Measurements from ENCODE around the gene GRHL1. TPM values are rescaled to one million over a fixed set of nuclear protein-coding genes. Genes with fewer than 3 reads are reported as not detected.
A peak's percentile ranks its signal among the peaks of the same experiment; 100 is the strongest.

The GRHL1 gene
- total and polyA plus RNA-seq, 9 of the 15 experiments (the other 6 are each of a cell fraction or from before 2014, with no cell fraction given), result 1.7 to 6.1 (median 4.7) TPM

DNA sequence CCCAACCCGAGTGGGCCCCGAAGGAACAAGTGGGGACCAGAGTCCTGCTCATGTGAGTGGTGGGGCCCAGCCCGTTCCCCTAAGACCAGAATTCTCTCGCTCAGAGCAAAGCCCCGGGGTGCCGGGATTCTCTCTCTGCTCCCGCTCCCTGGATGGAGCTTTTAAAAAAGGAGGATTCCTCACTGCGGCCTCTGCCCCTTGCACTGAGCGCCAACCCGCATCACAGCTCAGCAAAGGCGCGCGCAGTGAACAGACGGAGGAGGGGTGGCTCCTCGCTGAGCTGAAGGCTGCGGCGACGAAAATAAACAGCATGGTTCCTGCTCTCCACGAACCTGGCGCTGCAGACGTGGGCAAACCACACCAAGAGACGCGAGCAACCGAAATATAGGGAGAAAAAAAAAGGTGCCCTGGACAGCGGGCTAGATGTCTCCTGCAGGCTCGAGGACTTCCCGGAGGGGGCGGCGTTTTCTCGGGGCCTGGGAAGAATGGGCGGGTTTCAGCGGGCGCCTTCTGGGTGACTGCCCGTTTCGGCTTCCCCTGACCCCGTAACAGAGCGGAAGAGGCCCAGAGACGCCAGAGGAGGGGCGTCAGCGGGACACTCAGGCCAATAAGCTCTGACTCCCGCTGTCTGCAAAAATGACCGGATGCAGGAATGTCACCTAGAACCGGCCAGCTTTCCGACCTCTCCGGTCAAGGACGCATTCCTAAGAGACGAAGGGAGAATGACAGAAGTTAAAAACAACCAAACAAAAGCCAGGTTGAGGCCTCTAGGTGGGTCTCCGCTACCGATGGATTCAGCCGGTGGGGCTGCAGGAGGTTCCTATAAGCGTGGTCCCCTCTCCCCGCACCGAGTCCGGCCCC is 91.0 kb downstream of the GRHL1 start (continued):
- TF ChIP-seq, protein P1, sequence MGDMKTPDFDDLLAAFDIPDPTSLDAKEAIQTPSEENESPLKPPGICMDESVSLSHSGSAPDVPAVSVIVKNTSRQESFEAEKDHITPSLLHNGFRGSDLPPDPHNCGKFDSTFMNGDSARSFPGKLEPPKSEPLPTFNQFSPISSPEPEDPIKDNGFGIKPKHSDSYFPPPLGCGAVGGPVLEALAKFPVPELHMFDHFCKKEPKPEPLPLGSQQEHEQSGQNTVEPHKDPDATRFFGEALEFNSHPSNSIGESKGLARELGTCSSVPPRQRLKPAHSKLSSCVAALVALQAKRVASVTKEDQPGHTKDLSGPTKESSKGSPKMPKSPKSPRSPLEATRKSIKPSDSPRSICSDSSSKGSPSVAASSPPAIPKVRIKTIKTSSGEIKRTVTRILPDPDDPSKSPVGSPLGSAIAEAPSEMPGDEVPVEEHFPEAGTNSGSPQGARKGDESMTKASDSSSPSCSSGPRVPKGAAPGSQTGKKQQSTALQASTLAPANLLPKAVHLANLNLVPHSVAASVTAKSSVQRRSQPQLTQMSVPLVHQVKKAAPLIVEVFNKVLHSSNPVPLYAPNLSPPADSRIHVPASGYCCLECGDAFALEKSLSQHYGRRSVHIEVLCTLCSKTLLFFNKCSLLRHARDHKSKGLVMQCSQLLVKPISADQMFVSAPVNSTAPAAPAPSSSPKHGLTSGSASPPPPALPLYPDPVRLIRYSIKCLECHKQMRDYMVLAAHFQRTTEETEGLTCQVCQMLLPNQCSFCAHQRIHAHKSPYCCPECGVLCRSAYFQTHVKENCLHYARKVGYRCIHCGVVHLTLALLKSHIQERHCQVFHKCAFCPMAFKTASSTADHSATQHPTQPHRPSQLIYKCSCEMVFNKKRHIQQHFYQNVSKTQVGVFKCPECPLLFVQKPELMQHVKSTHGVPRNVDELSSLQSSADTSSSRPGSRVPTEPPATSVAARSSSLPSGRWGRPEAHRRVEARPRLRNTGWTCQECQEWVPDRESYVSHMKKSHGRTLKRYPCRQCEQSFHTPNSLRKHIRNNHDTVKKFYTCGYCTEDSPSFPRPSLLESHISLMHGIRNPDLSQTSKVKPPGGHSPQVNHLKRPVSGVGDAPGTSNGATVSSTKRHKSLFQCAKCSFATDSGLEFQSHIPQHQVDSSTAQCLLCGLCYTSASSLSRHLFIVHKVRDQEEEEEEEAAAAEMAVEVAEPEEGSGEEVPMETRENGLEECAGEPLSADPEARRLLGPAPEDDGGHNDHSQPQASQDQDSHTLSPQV (IDR thresholded peaks at IDR 0.05), result 0 out of 2 replicates have a peak, but pooled peaks have one; percentile 21
- TF ChIP-seq ZNF561 (CRISPR knock-in tag; conservative IDR thresholded peaks at IDR 0.05), result no peak
- TF ChIP-seq, protein P2, sequence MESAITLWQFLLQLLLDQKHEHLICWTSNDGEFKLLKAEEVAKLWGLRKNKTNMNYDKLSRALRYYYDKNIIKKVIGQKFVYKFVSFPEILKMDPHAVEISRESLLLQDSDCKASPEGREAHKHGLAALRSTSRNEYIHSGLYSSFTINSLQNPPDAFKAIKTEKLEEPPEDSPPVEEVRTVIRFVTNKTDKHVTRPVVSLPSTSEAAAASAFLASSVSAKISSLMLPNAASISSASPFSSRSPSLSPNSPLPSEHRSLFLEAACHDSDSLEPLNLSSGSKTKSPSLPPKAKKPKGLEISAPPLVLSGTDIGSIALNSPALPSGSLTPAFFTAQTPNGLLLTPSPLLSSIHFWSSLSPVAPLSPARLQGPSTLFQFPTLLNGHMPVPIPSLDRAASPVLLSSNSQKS (CRISPR knock-in tag; IDR thresholded peaks at IDR 0.05), result no peak
- TF ChIP-seq RBM39 (optimal IDR thresholded peaks at IDR 0.05; ENCODE audit: low read depth, low read length), result no peak
- TF ChIP-seq, protein P3, sequence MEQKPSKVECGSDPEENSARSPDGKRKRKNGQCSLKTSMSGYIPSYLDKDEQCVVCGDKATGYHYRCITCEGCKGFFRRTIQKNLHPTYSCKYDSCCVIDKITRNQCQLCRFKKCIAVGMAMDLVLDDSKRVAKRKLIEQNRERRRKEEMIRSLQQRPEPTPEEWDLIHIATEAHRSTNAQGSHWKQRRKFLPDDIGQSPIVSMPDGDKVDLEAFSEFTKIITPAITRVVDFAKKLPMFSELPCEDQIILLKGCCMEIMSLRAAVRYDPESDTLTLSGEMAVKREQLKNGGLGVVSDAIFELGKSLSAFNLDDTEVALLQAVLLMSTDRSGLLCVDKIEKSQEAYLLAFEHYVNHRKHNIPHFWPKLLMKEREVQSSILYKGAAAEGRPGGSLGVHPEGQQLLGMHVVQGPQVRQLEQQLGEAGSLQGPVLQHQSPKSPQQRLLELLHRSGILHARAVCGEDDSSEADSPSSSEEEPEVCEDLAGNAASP (IDR thresholded peaks at IDR 0.05), result no peak
- TF ChIP-seq, protein P4, sequence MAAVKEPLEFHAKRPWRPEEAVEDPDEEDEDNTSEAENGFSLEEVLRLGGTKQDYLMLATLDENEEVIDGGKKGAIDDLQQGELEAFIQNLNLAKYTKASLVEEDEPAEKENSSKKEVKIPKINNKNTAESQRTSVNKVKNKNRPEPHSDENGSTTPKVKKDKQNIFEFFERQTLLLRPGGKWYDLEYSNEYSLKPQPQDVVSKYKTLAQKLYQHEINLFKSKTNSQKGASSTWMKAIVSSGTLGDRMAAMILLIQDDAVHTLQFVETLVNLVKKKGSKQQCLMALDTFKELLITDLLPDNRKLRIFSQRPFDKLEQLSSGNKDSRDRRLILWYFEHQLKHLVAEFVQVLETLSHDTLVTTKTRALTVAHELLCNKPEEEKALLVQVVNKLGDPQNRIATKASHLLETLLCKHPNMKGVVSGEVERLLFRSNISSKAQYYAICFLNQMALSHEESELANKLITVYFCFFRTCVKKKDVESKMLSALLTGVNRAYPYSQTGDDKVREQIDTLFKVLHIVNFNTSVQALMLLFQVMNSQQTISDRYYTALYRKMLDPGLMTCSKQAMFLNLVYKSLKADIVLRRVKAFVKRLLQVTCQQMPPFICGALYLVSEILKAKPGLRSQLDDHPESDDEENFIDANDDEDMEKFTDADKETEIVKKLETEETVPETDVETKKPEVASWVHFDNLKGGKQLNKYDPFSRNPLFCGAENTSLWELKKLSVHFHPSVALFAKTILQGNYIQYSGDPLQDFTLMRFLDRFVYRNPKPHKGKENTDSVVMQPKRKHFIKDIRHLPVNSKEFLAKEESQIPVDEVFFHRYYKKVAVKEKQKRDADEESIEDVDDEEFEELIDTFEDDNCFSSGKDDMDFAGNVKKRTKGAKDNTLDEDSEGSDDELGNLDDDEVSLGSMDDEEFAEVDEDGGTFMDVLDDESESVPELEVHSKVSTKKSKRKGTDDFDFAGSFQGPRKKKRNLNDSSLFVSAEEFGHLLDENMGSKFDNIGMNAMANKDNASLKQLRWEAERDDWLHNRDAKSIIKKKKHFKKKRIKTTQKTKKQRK (IDR thresholded peaks at IDR 0.05; ENCODE audit: borderline replicate concordance, low read depth, low read length), result no peak
- no peak for TF ChIP-seq MXD1 (CRISPR knock-in tag; IDR thresholded peaks at IDR 0.05; ENCODE audit: borderline replicate concordance, poor library complexity, severe bottlenecking)
- no peak for TF ChIP-seq CCAR2 (IDR thresholded peaks at IDR 0.05; ENCODE audit: low read depth, low read length)
- no peak for TF ChIP-seq MYC (IDR thresholded peaks at IDR 0.05; ENCODE audit: low read depth, low read length)
- TF ChIP-seq MYC (CRISPR knock-in tag; IDR thresholded peaks at IDR 0.05; ENCODE audit: borderline replicate concordance, low read depth), result 0 out of 2 replicates have a peak, but pooled peaks have one; percentile 35
- TF ChIP-seq SRSF3 (IDR thresholded peaks at IDR 0.05; ENCODE audit: insufficient read depth, low read length), result no peak
- TF ChIP-seq ZBTB12 (CRISPR knock-in tag; IDR thresholded peaks at IDR 0.05), result no peak

Measured in K562 (cell line).